ENCODE data around the gene CHEK2. TPM values are rescaled to one million over a fixed set of nuclear protein-coding genes. Genes with fewer than 3 reads are reported as not detected.

Gene CHEK2
- total and polyA plus RNA-seq, 2 of the 4 experiments (the other 2 are of a cell fraction) = 9.9 to 16.1 TPM

DNA sequence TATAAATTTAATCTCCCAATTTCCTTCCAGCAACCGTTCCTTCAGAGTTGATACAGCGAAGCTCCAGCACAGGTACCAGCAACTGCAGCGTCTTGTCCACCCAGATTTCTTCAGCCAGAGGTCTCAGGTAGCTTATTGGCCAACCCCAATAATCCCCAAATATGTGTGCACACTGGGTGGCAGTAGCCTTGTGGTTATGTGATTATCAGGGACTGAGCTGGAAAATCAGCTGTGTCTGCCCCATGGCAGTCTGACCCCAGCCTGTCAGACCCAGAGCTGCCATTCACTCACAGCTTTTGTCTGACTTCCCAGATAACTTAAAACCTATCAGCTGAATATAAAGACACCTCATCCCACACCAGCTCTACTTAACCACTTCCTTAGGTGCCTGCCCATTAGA lies 2.2 kb upstream of the CHEK2 start:
- Histone ChIP-seq H2BK20ac (ENCODE audit: low read depth, low read length) (no peak overlapping the region), H3K14ac (replicated peaks; ENCODE audit: low read depth, low read length) (no peak overlapping the region), H4K5ac (ENCODE audit: low read depth, low read length) (no peak overlapping the region), H3K9me1 (ENCODE audit: insufficient read depth, low read length) (peaks cover 6% of the 10 kb centered on the region), H3K4me3 (ENCODE audit: insufficient read depth, low read depth, low read length) (no peak overlapping the region), H3K27ac (ENCODE audit: insufficient read depth, low read length) (no peak overlapping the region), H3K4me1 (ENCODE audit: control insufficient read depth, insufficient read depth, low read length) (peaks cover 2% of the 10 kb centered on the region; the same call in 1 of the 2 replicates), H3K27me3 (ENCODE audit: control insufficient read depth, insufficient read depth, low read length) (no peaks in the 10 kb centered on the region), H4K91ac (ENCODE audit: insufficient read depth, low read depth, low read length) (no peak overlapping the region; the same call in 1 of the 2 replicates), H2AK5ac (ENCODE audit: low read depth, low read length) (no peak overlapping the region), H3K36me3 (ENCODE audit: control insufficient read depth, insufficient read depth, low read length) (peaks cover 17% of the 10 kb centered on the region), H2BK120ac (ENCODE audit: low read depth, low read length) (no peak overlapping the region), H2AK9ac (replicated peaks; ENCODE audit: low read depth, low read length, poor library complexity) (peak overlapping the region; percentile 7), H4K8ac (ENCODE audit: low read depth in 2 of 2, low read length in 2 of 2) (no peak overlapping the region), H3K18ac (ENCODE audit: low read depth, low read length) (no peak overlapping the region), H2AFZ (replicated peaks; ENCODE audit: low read length, poor library complexity) (no peak overlapping the region), H4K20me1 (ENCODE audit: insufficient read depth, low read length) (no peaks in the 10 kb centered on the region), H3K4me2 (ENCODE audit: low read depth, low read length) (no peak overlapping the region), H3K79me1 (ENCODE audit: low read depth in 1 of 2, low read length in 2 of 2) (peaks cover 20 to 39% of the 10 kb centered on the region in 2 experiments), H3K4ac (ENCODE audit: low read depth, low read length) (no peak overlapping the region), H3K56ac (ENCODE audit: extremely low read depth, insufficient read depth, low read length) (no peak overlapping the region), H2BK5ac (ENCODE audit: low read depth, low read length, poor library complexity, severe bottlenecking) (no peak overlapping the region), H3K23ac (ENCODE audit: low read depth, low read length) (no peak overlapping the region), H2BK15ac (ENCODE audit: low read depth, low read length) (no peak overlapping the region), H3K9ac (ENCODE audit: low read depth, low read length) (no peak overlapping the region), H3K9me3 (ENCODE audit: control insufficient read depth, insufficient read depth, low read length) (no peaks in the 10 kb centered on the region)
- ChIA-PET POLR2A (ENCODE audit: unreplicated experiment) (no interaction called here), CTCF (interaction anchor here (0.6 kb wide), 1 partner anchor 143 kb away, joined by 4 read pairs; no protein-coding TSS in a partner anchor)
- no peak for DNase-seq
- BruUV-seq (replicated peaks) = no TSS peak
- ATAC-seq (ENCODE audit: low read depth) = no peak
- in situ Hi-C loops (cut with MboI; ENCODE audit: low sequenced_read_pairs) (no loop called here), intact Hi-C loops (cut with micrococcal nuclease) (no loop called here), dilution Hi-C loops (cut with HindIII; ENCODE audit: low sequenced_read_pairs, unreplicated experiment) (no loop called here)
- TF ChIP-seq RAD21 (IDR thresholded peaks at IDR 0.05; ENCODE audit: low read length) (no peak), POLR2A (IDR thresholded peaks at IDR 0.05; ENCODE audit: low read depth, low read length) (no peak), ELK1 (IDR thresholded peaks at IDR 0.05; ENCODE audit: borderline replicate concordance, low read depth, low read length) (no peak), NFE2L2 (IDR thresholded peaks at IDR 0.05; ENCODE audit: low read depth, low read length) (no peak), MAZ (IDR thresholded peaks at IDR 0.05; ENCODE audit: borderline replicate concordance, low read depth, low read length) (no peak), CHD1 (IDR thresholded peaks at IDR 0.05; ENCODE audit: low read depth, low read length) (no peak)
- WGBS, 2 experiments (ENCODE audit: extremely low coverage in 2 of 2, insufficient read length in 1 of 2) = no CpG with 5 or more reads among the region's 3 CpGs
